Coronary artery (tissue), 2 donors: ENCODE results near the gene CTSZ.

ENCODE experiments used
- DNase-seq: peaks from one replicate; pipeline ENCODE4 v3.0.0-alpha.2; 2017; ENCODE audit warnings: low spot score
- H3K27ac ChIP-seq, 2 donors: fragments of 200-600 bp; sonication (generic); one replicate each; pipeline ENCODE4 v1.5.1; 2016 to 2019
- H3K4me3 ChIP-seq: fragments of 200-600 bp; sonication (generic); 2 replicates; pipeline ENCODE4 v1.5.1; 2016; ENCODE audit warnings: mild to moderate bottlenecking, moderate library complexity
- TF ChIP-seq, protein P1 (sequence below): fragments of 200-600 bp; sonication (generic); IDR thresholded peaks from one replicate; pipeline ENCODE4 v1.5.1; 2019; ENCODE audit warnings: antibody characterized with exemption

CTSZ gene

DNA sequence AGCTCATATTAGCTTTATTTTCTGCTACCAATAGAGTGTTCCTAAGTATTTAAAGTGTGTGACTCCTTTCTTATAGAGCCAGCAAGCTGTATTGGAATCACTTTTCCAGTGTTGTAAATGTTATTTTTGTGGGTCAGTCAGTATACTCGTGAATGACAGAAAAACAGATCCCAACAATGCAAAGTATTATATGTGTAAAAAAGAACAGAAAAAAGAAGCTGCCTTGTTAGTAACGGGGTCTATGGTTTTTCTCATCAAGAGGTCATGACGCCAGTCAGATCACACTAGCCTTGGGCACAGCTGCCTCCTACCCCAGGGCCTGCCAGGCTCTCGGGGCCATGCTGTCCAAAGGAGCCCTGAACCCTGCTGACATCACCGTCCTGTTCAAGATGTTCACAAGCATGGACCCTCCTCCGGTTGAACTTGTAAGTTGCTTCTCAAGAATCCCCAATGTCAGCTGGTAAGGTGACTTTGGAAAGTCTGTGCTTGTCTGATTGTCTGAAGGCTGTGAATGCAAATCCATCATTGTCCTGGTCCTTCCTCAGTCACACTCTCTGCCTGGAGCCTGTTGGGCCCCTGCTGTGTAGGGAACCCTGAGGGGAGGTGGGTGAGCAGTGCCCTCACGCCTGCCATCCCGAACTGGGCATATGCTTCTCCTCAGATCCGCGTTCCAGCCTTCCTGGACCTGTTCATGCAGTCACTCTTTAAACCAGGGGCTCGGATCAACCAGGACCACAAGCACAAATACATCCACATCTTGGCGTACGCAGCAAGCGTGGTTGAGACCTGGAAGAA is 16.2 kb downstream of the CTSZ start:
- no peak overlapping the region for H3K27ac ChIP-seq
- no peak overlapping the region for H3K4me3 ChIP-seq
- TF ChIP-seq, protein P1, sequence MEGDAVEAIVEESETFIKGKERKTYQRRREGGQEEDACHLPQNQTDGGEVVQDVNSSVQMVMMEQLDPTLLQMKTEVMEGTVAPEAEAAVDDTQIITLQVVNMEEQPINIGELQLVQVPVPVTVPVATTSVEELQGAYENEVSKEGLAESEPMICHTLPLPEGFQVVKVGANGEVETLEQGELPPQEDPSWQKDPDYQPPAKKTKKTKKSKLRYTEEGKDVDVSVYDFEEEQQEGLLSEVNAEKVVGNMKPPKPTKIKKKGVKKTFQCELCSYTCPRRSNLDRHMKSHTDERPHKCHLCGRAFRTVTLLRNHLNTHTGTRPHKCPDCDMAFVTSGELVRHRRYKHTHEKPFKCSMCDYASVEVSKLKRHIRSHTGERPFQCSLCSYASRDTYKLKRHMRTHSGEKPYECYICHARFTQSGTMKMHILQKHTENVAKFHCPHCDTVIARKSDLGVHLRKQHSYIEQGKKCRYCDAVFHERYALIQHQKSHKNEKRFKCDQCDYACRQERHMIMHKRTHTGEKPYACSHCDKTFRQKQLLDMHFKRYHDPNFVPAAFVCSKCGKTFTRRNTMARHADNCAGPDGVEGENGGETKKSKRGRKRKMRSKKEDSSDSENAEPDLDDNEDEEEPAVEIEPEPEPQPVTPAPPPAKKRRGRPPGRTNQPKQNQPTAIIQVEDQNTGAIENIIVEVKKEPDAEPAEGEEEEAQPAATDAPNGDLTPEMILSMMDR: no peak
- peak; percentile 55 for DNase-seq

DNA sequence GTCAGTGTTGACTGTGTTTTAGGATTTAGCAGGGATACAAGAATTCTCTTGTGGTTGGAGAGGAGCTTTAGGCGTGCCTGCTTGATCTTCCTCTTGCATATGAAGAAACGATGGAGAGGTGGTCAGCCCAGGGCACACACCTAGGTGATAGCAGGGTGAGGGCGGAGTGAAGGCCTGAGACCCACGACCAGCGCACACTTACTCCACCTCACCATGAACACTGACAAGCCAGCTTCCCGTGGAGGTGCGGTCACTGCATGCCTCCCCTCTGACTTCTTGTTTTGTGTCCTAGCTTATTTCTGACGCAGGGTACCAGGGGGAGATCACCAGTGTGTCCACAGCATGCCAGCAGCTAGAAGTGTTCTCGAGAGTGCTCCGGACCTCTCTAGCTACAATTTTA is 17.9 kb downstream of the CTSZ start:
- peak; percentile 24 for DNase-seq
- TF ChIP-seq, protein P1: no peak
- H3K27ac ChIP-seq: no peak overlapping the region
- no peak overlapping the region for H3K4me3 ChIP-seq

DNA sequence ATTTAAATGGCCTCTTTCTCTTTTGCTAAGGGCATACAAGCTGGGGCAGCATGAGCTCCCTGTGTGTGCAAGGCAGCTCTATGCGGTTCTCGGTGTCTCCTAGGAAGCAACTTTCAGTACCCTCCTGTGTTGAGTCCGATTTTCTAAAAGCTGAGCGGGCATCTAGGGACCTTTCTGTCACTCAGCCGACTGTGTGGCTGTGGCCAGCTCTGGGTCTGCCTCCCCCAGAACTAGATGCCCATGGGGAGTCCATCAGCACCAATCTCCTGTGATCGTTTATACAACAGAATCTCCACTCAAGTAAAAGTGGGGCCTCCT is 18.5 kb downstream of the CTSZ start:
- no peak overlapping the region for H3K27ac ChIP-seq
- DNase-seq: peak; percentile 12
- TF ChIP-seq, protein P1: no peak
- no peak overlapping the region for H3K4me3 ChIP-seq

DNA sequence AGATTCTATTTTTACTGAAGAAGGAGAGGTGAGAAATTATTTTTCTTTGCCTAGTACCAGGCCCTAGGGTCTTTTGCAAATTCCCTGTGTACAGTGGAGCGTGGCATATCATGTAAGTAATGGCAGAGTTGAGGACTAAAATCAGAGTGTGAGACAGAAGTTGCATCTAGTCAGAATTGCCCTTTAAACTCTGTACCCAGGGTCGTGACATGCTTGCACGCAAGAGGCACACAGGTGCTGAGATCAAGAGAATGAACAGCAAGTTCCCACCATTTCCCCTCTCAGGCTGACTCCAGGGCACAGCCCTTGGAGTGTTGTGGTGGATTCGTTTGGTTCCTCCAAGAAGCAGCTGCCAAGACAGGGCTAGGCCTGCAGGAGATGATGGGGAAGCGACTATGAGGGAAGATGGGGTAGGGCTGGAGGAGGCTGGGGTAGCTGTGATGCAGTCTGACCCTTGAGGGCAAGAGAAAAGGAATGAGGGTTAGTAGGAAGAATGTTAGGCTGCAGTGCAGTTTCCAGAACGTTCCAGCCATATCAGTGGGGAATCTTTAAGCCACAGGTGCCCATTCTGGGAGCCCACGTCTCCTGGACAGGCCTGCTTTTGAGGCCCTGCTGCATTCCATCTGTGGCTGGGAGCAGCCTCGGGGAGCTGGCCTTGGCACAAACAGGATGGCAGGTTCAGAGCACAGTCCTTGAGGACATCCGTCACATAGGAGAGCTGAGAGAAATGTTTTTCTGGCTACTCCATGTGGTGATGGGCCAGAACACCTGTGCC is 19.1 kb downstream of the CTSZ start:
- Histone ChIP-seq H3K4me3 (no peak overlapping the region), H3K27ac (no peak overlapping the region)
- TF ChIP-seq, protein P1: no peak
- peak; percentile 35 for DNase-seq

DNA sequence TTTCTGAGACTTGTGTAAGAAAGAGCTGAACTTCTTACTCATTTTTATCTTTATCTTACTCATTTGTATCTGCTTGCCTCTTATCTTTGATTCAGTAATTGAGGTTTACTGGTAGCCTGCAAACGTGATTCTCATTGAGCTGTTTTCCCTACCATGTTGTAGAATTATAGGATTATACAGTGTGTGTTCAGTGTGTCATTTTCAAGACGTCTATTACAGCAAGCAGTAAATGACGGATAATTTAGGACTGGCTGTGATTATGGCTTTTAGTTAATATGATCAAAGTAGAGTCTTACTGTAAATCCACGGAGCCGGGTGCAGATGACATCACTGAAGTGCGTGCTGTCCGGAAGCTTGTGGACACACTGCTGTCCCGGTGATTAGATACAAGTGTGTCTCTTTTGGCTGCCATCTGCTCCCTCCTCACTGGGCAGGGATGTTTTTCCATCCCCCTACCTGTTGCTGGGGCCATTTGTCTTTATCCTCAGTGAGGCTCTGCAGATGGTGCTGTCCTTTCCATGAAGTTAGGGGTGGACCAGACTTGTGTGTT is 20.0 kb downstream of the CTSZ start:
- DNase-seq: peak; percentile 8
- TF ChIP-seq, protein P1: no peak
- Histone ChIP-seq H3K4me3 (no peak overlapping the region), H3K27ac (no peak overlapping the region)

DNA sequence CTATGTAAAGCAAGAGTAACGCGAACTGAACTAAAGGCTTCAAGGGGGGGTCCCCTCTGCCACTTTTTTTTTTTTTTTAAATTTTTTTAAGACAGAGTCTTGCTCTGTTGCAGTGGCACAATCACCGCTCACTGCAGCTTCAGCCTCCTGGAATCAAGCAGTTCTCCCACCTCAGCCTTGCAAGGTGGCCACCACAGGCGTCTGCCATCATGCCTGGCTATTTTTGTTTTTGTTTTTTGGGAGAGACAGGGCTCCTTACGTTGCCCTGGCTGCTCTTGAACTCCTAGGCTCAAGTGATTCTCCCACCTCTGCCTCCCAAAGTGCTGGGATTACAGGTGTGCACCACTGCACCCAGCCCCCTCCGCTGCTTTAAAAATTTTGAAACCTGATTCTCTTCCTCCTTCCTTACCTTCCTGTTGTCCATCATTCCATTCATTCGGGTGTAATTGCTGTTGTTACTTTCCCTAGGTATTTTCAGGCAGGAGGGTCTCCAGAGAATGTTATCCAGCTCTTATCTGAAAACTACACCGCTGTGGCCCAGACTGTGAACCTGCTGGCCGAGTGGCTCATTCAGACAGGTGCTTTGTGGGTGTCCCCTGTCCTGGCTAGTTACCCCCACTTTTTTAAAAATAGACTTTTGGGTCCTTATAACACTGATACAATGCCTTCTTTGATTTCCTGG is 20.6 kb downstream of the CTSZ start:
- Histone ChIP-seq H3K27ac (no peak overlapping the region), H3K4me3 (no peak overlapping the region)
- DNase-seq: peak; percentile 17
- TF ChIP-seq, protein P1: no peak
